ENCODE data around the gene PRR16.
"Not testable (repeated sequence)": the region's sequence is repeated elsewhere in the genome, so short reads cannot be mapped to it uniquely, and the experiment has no call there.

DNA sequence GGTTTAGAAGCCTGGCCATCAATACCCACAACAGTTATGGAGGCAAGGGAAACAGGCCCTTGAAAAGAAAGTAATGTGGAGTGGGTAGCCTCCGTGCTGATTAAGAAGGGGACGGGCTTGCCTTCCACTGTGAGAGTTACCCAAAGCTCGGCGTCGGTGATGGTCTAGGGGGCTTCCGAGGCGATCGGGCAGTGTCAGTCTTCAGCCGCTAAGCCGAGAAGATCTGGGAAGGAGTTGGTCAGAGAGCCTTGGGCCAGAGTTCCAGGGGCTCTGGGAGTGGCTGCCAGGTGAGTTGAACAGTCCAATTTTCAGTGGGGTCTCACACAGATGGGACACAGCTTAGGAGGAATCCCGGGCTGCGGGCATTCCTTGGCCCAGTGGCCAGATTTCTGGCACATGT, 236.6 kb downstream of the PRR16 start:
- TF ChIP-seq, protein P1, sequence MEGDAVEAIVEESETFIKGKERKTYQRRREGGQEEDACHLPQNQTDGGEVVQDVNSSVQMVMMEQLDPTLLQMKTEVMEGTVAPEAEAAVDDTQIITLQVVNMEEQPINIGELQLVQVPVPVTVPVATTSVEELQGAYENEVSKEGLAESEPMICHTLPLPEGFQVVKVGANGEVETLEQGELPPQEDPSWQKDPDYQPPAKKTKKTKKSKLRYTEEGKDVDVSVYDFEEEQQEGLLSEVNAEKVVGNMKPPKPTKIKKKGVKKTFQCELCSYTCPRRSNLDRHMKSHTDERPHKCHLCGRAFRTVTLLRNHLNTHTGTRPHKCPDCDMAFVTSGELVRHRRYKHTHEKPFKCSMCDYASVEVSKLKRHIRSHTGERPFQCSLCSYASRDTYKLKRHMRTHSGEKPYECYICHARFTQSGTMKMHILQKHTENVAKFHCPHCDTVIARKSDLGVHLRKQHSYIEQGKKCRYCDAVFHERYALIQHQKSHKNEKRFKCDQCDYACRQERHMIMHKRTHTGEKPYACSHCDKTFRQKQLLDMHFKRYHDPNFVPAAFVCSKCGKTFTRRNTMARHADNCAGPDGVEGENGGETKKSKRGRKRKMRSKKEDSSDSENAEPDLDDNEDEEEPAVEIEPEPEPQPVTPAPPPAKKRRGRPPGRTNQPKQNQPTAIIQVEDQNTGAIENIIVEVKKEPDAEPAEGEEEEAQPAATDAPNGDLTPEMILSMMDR (IDR thresholded peaks at IDR 0.05) = not testable (repeated sequence)
- TF ChIP-seq POLR2AphosphoS5 (IDR thresholded peaks at IDR 0.05; ENCODE audit: low read depth, low read length); SIN3A (IDR thresholded peaks at IDR 0.05; ENCODE audit: borderline replicate concordance, insufficient read depth, low read depth, low read length): not testable (repeated sequence)

All from Panc1 (cell line).